Upper lobe of right lung (tissue), 1 donor: ENCODE measurements around the gene FAM227A. TPM values are rescaled to one million over a fixed set of nuclear protein-coding genes. Genes with fewer than 3 reads are reported as not detected.
A peak's percentile ranks its signal among the peaks of the same experiment; 100 is the strongest.

Experiments used
- ATAC-seq: fragments of 200-7000 bp; cut with Tn5 transposase; one replicate; pipeline ENCODE4 v1.9.1; 2020; ENCODE audit warnings: mild to moderate bottlenecking, moderate library complexity
- DNase-seq: peaks from one replicate; pipeline ENCODE4 v3.0.0-alpha.2; 2020
- H3K27ac ChIP-seq: fragments of 200-600 bp; one replicate; pipeline ENCODE4 v1.8.0; 2022
- H3K27me3 ChIP-seq: fragments of 200-600 bp; one replicate; pipeline ENCODE4 v1.8.0; 2022; ENCODE audit warnings: mild to moderate bottlenecking
- H3K36me3 ChIP-seq: fragments of 200-600 bp; one replicate; pipeline ENCODE4 v1.8.0; 2022
- H3K4me1 ChIP-seq: fragments of 200-600 bp; one replicate; pipeline ENCODE4 v1.8.0; 2022
- H3K4me3 ChIP-seq: fragments of 200-600 bp; one replicate; pipeline ENCODE4 v1.8.0; 2022; ENCODE audit warnings: mild to moderate bottlenecking
- H3K9me3 ChIP-seq: fragments of 200-600 bp; one replicate; pipeline ENCODE4 v1.8.0; 2022
- intact Hi-C: fragments of 100-400 bp; cut with DNase I; formaldehyde crosslinking; loops from one replicate; pipeline ENCODE4 v1.11.0; 2022
- total RNA-seq: library from RNA; stranded (reverse); fragmentation: NEBNext Ultra II Directional; extraction: Animal tissue kit (Norgen Biotek cat#: 25700); gene quantifications from one replicate; pipeline ENCODE4 v1.2.1, GENCODE V29; 2021
- TF ChIP-seq, protein P1 (sequence below): fragments of 200-600 bp; IDR thresholded peaks from one replicate; pipeline ENCODE4 v1.8.0; 2022; ENCODE audit warnings: antibody characterized with exemption
- donor health status: DM: no; HTN: yes; CAD: no; lungs with severe emphysema.

FAM227A gene
- total RNA-seq, 1 donor from 2014 or later, result 0.98 TPM

DNA sequence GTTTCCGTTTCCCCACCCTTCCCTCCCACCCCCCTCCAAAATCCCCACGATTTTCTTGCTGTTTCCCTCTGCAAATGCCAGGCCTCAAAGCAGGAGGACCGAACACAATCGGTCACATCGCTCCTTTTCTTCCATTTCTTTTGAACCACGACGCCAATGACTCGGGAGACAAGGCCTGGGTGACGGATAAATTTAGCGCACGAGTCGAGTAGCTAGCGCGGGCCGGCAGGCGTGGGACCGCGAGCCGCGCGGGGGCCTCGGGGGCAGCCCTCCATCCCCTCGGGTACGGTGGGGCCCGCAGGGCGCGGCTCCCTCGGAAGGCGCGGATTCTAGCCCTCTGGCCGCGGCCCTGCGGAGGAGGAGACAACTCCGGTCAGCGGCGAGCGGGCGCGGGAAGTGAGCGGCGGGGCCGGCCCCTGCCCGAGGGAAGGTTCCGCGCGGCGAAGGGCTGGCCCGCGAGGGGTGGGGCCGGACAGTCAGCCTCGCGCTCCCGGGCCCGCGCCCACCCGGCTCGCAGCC lies 44.1 kb upstream of the FAM227A start:
- TF ChIP-seq, protein P1, sequence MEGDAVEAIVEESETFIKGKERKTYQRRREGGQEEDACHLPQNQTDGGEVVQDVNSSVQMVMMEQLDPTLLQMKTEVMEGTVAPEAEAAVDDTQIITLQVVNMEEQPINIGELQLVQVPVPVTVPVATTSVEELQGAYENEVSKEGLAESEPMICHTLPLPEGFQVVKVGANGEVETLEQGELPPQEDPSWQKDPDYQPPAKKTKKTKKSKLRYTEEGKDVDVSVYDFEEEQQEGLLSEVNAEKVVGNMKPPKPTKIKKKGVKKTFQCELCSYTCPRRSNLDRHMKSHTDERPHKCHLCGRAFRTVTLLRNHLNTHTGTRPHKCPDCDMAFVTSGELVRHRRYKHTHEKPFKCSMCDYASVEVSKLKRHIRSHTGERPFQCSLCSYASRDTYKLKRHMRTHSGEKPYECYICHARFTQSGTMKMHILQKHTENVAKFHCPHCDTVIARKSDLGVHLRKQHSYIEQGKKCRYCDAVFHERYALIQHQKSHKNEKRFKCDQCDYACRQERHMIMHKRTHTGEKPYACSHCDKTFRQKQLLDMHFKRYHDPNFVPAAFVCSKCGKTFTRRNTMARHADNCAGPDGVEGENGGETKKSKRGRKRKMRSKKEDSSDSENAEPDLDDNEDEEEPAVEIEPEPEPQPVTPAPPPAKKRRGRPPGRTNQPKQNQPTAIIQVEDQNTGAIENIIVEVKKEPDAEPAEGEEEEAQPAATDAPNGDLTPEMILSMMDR, result no peak
- peak overlapping the region; percentile 95 for H3K27ac ChIP-seq
- H3K9me3 ChIP-seq, result no peaks in the 10 kb centered on the region
- peaks cover 50% of the 10 kb centered on the region for H3K4me1 ChIP-seq
- intact Hi-C loops, result no loop called here
- no peaks in the 10 kb centered on the region for H3K36me3 ChIP-seq
- H3K4me3 ChIP-seq, result peak overlapping the region; percentile 82
- no peaks in the 10 kb centered on the region for H3K27me3 ChIP-seq
- DNase-seq, result peak; percentile 91
- peak; percentile 66 for ATAC-seq

DNA sequence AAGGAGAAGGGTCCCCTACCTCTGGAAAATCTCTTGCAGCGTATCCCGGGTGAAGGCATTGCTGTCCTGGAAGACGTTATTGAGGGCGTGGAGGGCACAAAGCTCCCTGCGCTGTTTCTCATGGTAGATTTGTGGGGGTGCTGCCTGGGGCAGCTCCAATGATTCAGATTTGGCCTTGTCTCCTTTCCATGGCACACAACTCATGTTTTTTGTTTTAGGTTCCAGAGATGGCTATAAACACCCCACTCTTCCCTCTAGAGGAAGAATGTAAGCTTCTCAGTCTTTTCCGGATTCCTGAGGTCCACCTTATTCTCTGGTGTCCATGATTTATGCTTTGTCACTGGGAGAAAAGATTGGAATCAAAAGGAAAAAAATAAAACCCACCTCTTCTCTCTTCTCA lies 43.6 kb upstream of the FAM227A start:
- H3K27ac ChIP-seq, result peak overlapping the region; percentile 95
- TF ChIP-seq, protein P1, result no peak
- H3K4me1 ChIP-seq, result peaks cover 50% of the 10 kb centered on the region
- intact Hi-C loops, result no loop called here
- ATAC-seq (no peak), DNase-seq (no peak)
- no peaks in the 10 kb centered on the region for H3K36me3 ChIP-seq
- H3K9me3 ChIP-seq, result no peaks in the 10 kb centered on the region
- H3K27me3 ChIP-seq, result no peaks in the 10 kb centered on the region
- peak overlapping the region; percentile 82 for H3K4me3 ChIP-seq

DNA sequence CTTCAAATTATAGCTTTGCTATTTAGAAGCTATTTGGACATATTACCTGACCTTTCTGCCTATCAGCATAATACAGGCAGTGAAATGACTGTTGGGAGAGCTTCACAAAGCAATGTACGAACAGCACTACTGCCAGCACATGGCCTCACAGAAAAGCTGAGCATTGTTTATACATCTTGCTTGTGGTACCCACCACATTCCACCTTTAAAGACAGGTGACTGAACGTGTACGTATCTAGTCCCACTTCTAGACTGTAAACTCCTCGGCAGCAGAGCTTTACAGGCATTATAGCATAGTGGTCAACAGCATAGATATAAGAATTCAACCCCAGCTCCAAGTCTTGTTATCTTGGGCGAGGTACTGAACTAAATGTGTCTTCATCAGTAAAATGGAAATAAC lies 43.0 kb upstream of the FAM227A start:
- Histone ChIP-seq H3K36me3 (no peaks in the 10 kb centered on the region), H3K4me1 (peaks cover 46% of the 10 kb centered on the region), H3K9me3 (no peaks in the 10 kb centered on the region), H3K27me3 (no peaks in the 10 kb centered on the region), H3K4me3 (peak overlapping the region; percentile 82), H3K27ac (peak overlapping the region; percentile 95)
- ATAC-seq, result no peak
- DNase-seq, result no peak
- intact Hi-C loops, result no loop called here
- TF ChIP-seq, protein P1, result no peak

DNA sequence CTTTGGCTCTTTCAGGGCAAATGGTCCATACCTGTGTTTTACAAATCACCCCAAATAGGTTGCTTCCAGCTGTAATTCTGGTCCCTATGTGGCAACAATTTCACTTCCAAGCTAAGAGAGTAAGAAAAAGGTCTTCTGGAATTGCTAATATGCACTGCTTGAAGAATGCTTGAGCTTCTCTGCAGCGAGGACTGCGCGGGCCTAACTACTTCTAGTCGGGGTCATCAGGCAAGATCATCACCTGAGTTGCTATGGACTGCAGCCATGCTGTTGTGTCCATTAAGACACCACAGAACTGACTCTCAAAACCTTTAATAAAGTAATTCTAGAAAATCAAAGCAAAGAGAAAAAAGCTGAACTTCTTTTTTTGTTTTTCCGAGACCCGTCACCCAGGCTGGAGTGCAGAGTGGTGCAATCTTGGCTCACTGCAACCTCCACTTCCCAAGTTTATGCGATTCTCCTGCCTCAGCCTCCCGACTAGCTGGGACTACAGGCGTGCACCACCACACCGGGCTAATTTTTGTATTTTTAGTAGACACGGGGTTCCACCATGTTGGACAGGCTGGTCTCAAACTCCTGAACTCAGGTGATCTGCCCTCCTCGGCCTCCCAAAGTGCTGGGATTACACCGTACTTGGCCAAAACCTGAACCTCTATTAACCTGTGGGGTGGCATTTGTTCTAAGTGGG lies 42.4 kb upstream of the FAM227A start:
- Histone ChIP-seq H3K27me3 (no peaks in the 10 kb centered on the region), H3K27ac (peak overlapping the region; percentile 95), H3K4me3 (peak overlapping the region; percentile 82), H3K4me1 (peaks cover 51% of the 10 kb centered on the region), H3K9me3 (no peaks in the 10 kb centered on the region), H3K36me3 (no peaks in the 10 kb centered on the region)
- intact Hi-C loops, result no loop called here
- DNase-seq (peak; percentile 26), ATAC-seq (no peak)
- TF ChIP-seq, protein P1, result no peak

DNA sequence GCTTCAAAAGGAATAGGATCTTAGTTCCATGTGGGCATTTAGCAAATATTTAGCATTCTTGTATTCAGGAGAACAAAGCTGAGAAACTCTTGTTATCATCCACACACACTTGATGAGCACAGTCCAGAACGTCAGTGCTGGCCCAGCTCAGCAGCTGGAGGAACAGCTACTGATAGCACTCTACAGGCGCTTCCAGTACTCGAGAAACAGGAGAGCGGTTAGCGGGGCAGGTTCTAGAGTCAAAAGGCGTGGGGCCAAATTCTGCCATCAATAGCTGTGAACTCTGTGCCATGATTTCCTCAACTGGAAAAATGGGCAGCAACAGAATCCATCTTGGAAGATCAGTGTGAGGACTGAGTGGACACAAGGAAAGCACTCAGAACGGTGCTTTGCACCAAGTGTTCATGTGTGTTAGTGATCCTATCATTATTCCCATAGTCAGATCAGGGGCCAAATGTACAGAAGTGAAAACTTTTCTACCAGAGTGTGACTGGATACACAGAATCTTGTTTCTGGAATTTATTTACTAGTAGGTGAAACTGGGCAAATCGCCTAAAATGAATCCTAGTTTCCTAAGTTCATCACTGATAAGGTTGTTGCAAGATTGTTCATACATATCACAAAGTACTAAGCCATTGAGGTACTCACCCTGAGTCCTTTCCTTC lies 41.4 kb upstream of the FAM227A start:
- DNase-seq (peak; percentile 53), ATAC-seq (no peak)
- no peaks in the 10 kb centered on the region for H3K27me3 ChIP-seq
- peak overlapping the region; percentile 95 for H3K27ac ChIP-seq
- H3K9me3 ChIP-seq, result no peaks in the 10 kb centered on the region
- intact Hi-C loops, result no loop called here
- no peaks in the 10 kb centered on the region for H3K36me3 ChIP-seq
- TF ChIP-seq, protein P1, result no peak
- H3K4me3 ChIP-seq, result no peak overlapping the region
- peaks cover 54% of the 10 kb centered on the region for H3K4me1 ChIP-seq
